ENCODE data around the gene ARHGAP26. TPM values are rescaled to one million over a fixed set of nuclear protein-coding genes. Genes with fewer than 3 reads are reported as not detected.
A peak's percentile ranks its signal among the peaks of the same experiment; 100 is the strongest.
"Not testable (repeated sequence)": the region's sequence is repeated elsewhere in the genome, so short reads cannot be mapped to it uniquely, and the experiment has no call there.

The ARHGAP26 gene
- total RNA-seq, 2 experiments from 2014 or later = 12.8 to 15.4 TPM

- Mint-ChIP-seq H3K9me3 (ENCODE audit: low read depth) (no peaks in the 10 kb centered on the region), H3K4me3 (no peak overlapping the region), H3K27ac (no peak overlapping the region), H3K27me3 (no peaks in the 10 kb centered on the region), H3K36me3 (ENCODE audit: low read depth) (peaks cover 10% of the 10 kb centered on the region), H3K4me1 (peaks cover 7% of the 10 kb centered on the region)
- no peak for DNase-seq
- intact Hi-C loops (cut with DNase I, micrococcal nuclease) = no loop called here
- no peak for ATAC-seq
- ChIA-PET POLR2A (no interaction called here), CTCF (interaction anchor here (1.0 kb wide), 1 partner anchor 14 kb away, joined by 3 read pairs; no protein-coding TSS in a partner anchor)
Measured at GRCh38 chr5:142957528-142957927, 187.4 kb downstream of the ARHGAP26 start.

GRCh38 chr5:142958944-142959682 lies 188.9 kb downstream of the ARHGAP26 start:
- POLR2A ChIA-PET = interaction anchor here (1.2 kb wide), 1 partner anchor 444 kb away, joined by 3 read pairs; the partner anchor contains the start of gene NR3C1
- CTCF ChIA-PET = interaction anchor here (0.6 to 1.3 kb wide), 4 partner anchors 12 to 223 kb away, joined by 3 to 4 read pairs (median 4); no protein-coding TSS in a partner anchor
- peak; percentile 51 for ATAC-seq
- intact Hi-C loops (cut with DNase I, micrococcal nuclease) = no loop called here
- Mint-ChIP-seq H3K4me1 (peaks cover 7% of the 10 kb centered on the region), H3K27me3 (no peaks in the 10 kb centered on the region), H3K4me3 (no peak overlapping the region), H3K9me3 (ENCODE audit: low read depth) (no peaks in the 10 kb centered on the region), H3K27ac (no peak overlapping the region), H3K36me3 (ENCODE audit: low read depth) (peaks cover 14% of the 10 kb centered on the region)
- DNase-seq = no peak

GRCh38 chr5:142959683-142960657 lies 189.8 kb downstream of the ARHGAP26 start:
- Mint-ChIP-seq H3K36me3 (ENCODE audit: low read depth) (peaks cover 14% of the 10 kb centered on the region), H3K27me3 (no peaks in the 10 kb centered on the region), H3K27ac (no peak overlapping the region), H3K4me3 (no peak overlapping the region), H3K4me1 (peaks cover 7% of the 10 kb centered on the region), H3K9me3 (ENCODE audit: low read depth) (no peaks in the 10 kb centered on the region)
- DNase-seq (no peak), ATAC-seq (no peak)
- POLR2A ChIA-PET = interaction anchor here (1.2 kb wide), 1 partner anchor 443 kb away, joined by 3 read pairs; the partner anchor contains the start of gene NR3C1
- CTCF ChIA-PET = interaction anchor here (1.0 to 1.3 kb wide), 2 partner anchors 13 to 71 kb away, joined by 3 to 4 read pairs; no protein-coding TSS in a partner anchor
- intact Hi-C loops (cut with DNase I, micrococcal nuclease) = no loop called here

- Mint-ChIP-seq H3K4me3 (no peak overlapping the region), H3K36me3 (ENCODE audit: low read depth) (peaks cover 13% of the 10 kb centered on the region), H3K27me3 (no peaks in the 10 kb centered on the region), H3K4me1 (peaks cover 7% of the 10 kb centered on the region), H3K9me3 (ENCODE audit: low read depth) (no peaks in the 10 kb centered on the region), H3K27ac (no peak overlapping the region)
- intact Hi-C loops (cut with DNase I, micrococcal nuclease) = no loop called here
- ChIA-PET CTCF (no interaction called here), POLR2A (no interaction called here)
- ATAC-seq (no peak), DNase-seq (no peak)
Measured at GRCh38 chr5:142961440-142962173, 191.4 kb downstream of the ARHGAP26 start.

- H3K4me1 Mint-ChIP-seq = peaks cover 7% of the 10 kb centered on the region
- CTCF ChIA-PET = no interaction called here
- H3K9me3 Mint-ChIP-seq (ENCODE audit: low read depth) = no peaks in the 10 kb centered on the region
- H3K36me3 Mint-ChIP-seq (ENCODE audit: low read depth) = peaks cover 11% of the 10 kb centered on the region
- intact Hi-C loops (cut with DNase I, micrococcal nuclease) = no loop called here
- no peak overlapping the region for H3K27ac Mint-ChIP-seq
- no peaks in the 10 kb centered on the region for H3K27me3 Mint-ChIP-seq
- ATAC-seq = no peak
- H3K4me3 Mint-ChIP-seq = no peak overlapping the region
- POLR2A ChIA-PET = no interaction called here
- DNase-seq = no peak
Measured at GRCh38 chr5:142962174-142962533, 192.0 kb downstream of the ARHGAP26 start.

- POLR2A ChIA-PET; intact Hi-C loops (cut with DNase I, micrococcal nuclease); H3K9me3 Mint-ChIP-seq (ENCODE audit: low read depth); H3K4me1 Mint-ChIP-seq; H3K27me3 Mint-ChIP-seq; ATAC-seq; H3K27ac Mint-ChIP-seq; H3K4me3 Mint-ChIP-seq: not testable (repeated sequence)
- CTCF ChIA-PET = interaction anchor here (0.6 to 0.9 kb wide), 3 partner anchors 10 to 31 kb away, joined by 3 read pairs; no protein-coding TSS in a partner anchor
- peaks cover 11% of the 10 kb centered on the region for H3K36me3 Mint-ChIP-seq (ENCODE audit: low read depth)
- peak; percentile 17 for DNase-seq
Measured at GRCh38 chr5:142965258-142966120, 195.3 kb downstream of the ARHGAP26 start.

- no peaks in the 10 kb centered on the region for H3K9me3 Mint-ChIP-seq (ENCODE audit: low read depth)
- ChIA-PET POLR2A (no interaction called here), CTCF (interaction anchor here (0.6 to 0.9 kb wide), 2 partner anchors 13 to 30 kb away, joined by 3 read pairs; no protein-coding TSS in a partner anchor)
Measured at GRCh38 chr5:142966121-142966420, 195.9 kb downstream of the ARHGAP26 start.

GRCh38 chr5:142969186-142969585 lies 199.0 kb downstream of the ARHGAP26 start:
- no peak overlapping the region for H3K27ac Mint-ChIP-seq
- no peak overlapping the region for H3K4me3 Mint-ChIP-seq

More at GRCh38 chr5:142966121-142966420, 195.9 kb downstream of the ARHGAP26 start:
- Mint-ChIP-seq H3K27me3 (no peaks in the 10 kb centered on the region), H3K4me1 (peaks cover 6% of the 10 kb centered on the region), H3K36me3 (ENCODE audit: low read depth) (peaks cover 11% of the 10 kb centered on the region), H3K4me3 (no peak overlapping the region), H3K27ac (no peak overlapping the region)
- DNase-seq = no peak
- ATAC-seq = no peak
- intact Hi-C loops (cut with DNase I, micrococcal nuclease) = no loop called here

GRCh38 chr5:142969624-142970439 lies 199.7 kb downstream of the ARHGAP26 start:
- H3K27ac Mint-ChIP-seq = no peak overlapping the region
- ATAC-seq (no peak), DNase-seq (no peak)
- H3K4me3 Mint-ChIP-seq = no peak overlapping the region
- peaks cover 21% of the 10 kb centered on the region for H3K4me1 Mint-ChIP-seq
- H3K9me3 Mint-ChIP-seq (ENCODE audit: low read depth) = no peaks in the 10 kb centered on the region
- CTCF ChIA-PET = interaction anchor here (0.6 kb wide), 1 partner anchor 33 kb away, joined by 3 read pairs; no protein-coding TSS in a partner anchor
- peaks cover 3% of the 10 kb centered on the region for H3K36me3 Mint-ChIP-seq (ENCODE audit: low read depth)
- no peaks in the 10 kb centered on the region for H3K27me3 Mint-ChIP-seq
- POLR2A ChIA-PET = no interaction called here
- intact Hi-C loops (cut with DNase I, micrococcal nuclease) = no loop called here

More at GRCh38 chr5:142969186-142969585, 199.0 kb downstream of the ARHGAP26 start:
- CTCF ChIA-PET = interaction anchor here (0.6 kb wide), 1 partner anchor 34 kb away, joined by 3 read pairs; no protein-coding TSS in a partner anchor
- Mint-ChIP-seq H3K9me3 (ENCODE audit: low read depth) (no peaks in the 10 kb centered on the region), H3K4me1 (peaks cover 17% of the 10 kb centered on the region), H3K36me3 (ENCODE audit: low read depth) (no peaks in the 10 kb centered on the region), H3K27me3 (no peaks in the 10 kb centered on the region)
- no peak for ATAC-seq
- intact Hi-C loops (cut with DNase I, micrococcal nuclease) = no loop called here
- DNase-seq = no peak
- POLR2A ChIA-PET = no interaction called here

- POLR2A ChIA-PET = no interaction called here
- Mint-ChIP-seq H3K36me3 (ENCODE audit: low read depth) (peaks cover 5% of the 10 kb centered on the region), H3K27ac (no peak overlapping the region), H3K4me1 (peaks cover 21% of the 10 kb centered on the region), H3K9me3 (ENCODE audit: low read depth) (no peaks in the 10 kb centered on the region), H3K27me3 (no peaks in the 10 kb centered on the region), H3K4me3 (no peak overlapping the region)
- intact Hi-C loops (cut with DNase I, micrococcal nuclease) = no loop called here
- CTCF ChIA-PET = no interaction called here
- DNase-seq (no peak), ATAC-seq (no peak)
Measured at GRCh38 chr5:142970440-142971030, 200.4 kb downstream of the ARHGAP26 start.
